Ramos (cell line): ENCODE results near the gene ACCS.

Experiments used
- in situ Hi-C: fragments of 300-500 bp; cut with MboI; formaldehyde crosslinking; loops from one replicate; pipeline ENCODE4 v1.14.3; 2022; ENCODE audit warnings: low sequenced_read_pairs; ENCODE audit not compliant: unreplicated experiment

Gene ACCS

DNA sequence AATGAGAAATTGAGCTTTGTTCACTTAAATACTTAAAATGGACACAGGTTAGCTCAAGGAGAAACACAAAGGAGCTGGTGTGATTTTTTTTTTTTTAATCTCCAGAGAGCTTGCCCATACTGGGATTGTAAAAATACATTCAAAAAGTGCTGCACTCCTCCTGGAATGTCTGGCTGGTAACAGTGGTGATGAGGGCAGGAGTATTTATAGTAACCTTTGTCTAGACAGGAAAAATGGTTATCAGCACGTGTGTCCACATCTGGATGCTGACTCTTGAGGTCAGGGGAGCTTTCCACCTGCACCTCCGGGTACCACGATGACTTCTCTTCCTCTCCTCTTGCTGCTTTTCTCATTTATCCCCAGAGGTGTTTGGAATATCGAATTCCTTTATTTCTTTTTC lies 59.5 kb downstream of the ACCS start:
- in situ Hi-C loops = no loop called here

DNA sequence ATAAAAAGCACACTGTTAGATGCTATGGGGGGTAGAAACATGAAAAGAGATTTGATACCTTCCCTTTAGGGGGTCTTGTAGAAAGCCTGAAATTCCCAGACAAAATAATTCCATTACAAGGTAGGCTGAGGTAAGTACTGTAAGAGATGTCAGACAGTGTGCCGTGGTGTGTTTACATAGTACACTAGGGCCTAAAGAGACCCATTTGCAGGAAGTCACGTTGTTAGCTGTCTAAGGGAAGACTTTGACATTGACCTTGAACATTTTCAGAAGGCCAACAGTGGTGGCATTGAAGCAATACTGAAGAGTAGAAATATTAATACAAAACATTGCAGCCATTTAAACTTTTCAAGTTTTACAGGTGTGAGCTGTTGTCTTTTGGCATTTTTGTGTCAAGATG lies 60.2 kb downstream of the ACCS start:
- in situ Hi-C loops = no loop called here

DNA sequence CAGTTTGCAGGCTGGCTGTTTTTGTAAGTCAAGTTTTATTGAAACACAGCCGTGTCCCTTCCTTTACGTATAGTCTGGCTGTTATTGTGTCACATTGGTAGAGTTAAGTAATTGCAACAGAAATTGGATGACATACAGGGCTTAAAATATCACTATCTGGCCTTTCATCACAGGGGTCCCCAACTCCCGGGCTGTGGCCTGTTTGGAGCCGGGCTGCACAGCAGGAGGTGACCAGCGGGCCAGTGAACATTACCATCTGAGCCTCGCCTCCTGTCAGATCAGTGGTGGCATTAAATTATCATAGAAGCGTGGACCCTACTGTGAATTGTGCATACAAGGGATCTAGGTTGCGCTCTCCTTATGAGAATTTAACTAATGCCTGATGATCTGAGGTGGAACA lies 61.1 kb downstream of the ACCS start:
- in situ Hi-C loops = no loop called here

DNA sequence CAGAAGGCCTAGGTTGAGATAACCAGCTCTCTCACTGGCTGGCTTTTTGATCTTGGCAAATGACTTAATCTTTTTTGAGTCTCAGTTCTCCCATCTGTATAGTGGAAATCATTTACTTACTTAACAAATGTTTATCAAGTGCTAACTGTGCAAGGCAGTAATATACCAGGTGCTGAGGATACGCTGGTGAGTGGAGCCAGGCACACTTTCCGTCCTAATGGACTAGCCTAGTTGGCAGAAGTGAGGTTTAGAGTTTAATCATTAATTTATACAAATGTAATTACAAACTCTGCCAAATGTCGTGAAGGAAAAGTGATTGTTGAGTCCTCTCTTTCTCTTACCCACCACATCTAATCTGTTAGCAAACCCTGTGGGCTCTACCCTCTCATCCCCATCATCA lies 62.7 kb downstream of the ACCS start:
- in situ Hi-C loops = no loop called here

DNA sequence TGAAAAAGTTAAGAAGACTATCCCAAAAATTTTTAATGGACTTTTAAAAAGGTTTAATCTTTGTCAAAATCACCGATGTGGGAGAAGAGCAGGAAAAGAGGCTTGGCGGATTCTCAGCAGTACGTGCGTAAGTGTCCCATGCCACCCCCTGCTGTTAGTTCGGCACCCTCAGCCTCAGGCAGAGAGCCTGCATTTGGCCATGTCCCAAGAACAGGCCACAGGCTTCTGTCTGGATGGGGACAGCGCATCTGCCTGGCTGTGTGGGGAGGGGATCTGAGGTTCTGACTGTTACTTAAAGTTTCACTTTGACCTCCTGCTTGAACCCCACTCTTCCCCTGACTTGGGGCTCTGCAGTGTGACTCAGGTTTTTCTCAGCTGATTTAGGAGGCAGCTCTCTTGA lies 64.7 kb downstream of the ACCS start:
- in situ Hi-C loops = no loop called here

DNA sequence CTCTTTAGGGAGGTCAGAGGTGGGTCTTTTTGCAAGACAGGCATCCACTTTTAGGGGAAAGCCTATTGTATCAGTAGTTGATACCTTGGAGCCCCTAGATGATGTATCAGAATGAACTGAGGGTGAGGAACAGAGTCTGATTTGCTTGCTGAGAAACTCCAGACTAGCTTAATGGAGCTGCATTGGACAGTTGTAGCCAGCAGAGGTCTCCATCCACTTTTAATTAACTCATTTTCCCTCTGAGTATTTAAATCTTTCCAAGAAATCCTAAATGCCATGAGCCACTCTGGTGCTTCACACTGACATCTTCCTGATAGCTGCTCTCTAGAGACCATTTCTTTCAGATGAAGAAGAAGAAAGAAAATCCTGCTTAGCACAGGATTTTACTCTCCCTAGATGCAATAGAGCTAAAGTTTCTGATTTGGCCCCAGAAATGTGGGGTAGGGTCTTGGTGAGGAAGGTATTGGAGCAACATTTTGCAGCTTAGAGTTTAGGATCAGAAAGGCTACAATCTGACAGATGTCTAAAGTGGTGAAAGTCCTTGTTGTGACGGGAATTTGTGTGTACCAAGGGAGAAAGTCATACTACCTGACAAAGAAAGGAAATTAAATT lies 67.4 kb downstream of the ACCS start:
- in situ Hi-C loops = no loop called here
